Esophagus squamous epithelium (tissue), 5 donors: ENCODE measurements around the gene TSPAN31. TPM values are rescaled to one million over a fixed set of nuclear protein-coding genes. Genes with fewer than 3 reads are reported as not detected.

Experiments used
- DNase-seq: peaks from one replicate; lab custom pipeline; 2025; lab: John Stamatoyannopoulos, UW
- H3K27ac ChIP-seq, 4 donors: fragments of 200-600 bp; sonication (generic); one replicate each; pipeline ENCODE4 v1.5.1; 2016 to 2019; ENCODE audit warnings: mild to moderate bottlenecking in 1 of 4
- H3K27me3 ChIP-seq, 4 donors: fragments of 200-600 bp; sonication (generic); 1 replicate in 3 of 4; 2 replicates in 1 of 4; pipeline versions ENCODE4 v1.5.1 to v1.6.0; 2017 to 2021; ENCODE audit warnings: antibody characterized with exemption in 1 of 4
- H3K36me3 ChIP-seq, 3 donors: fragments of 200-600 bp; sonication (generic); one replicate each; pipeline ENCODE4 v1.5.1; 2016 to 2019
- H3K4me1 ChIP-seq, 3 donors: fragments of 200-600 bp; sonication (generic); one replicate each; pipeline ENCODE4 v1.5.1; 2017 to 2019
- H3K4me3 ChIP-seq, 4 donors: fragments of 200-600 bp; sonication (generic); 1 replicate in 3 of 4; 2 replicates in 1 of 4; pipeline ENCODE4 v1.5.1; 2016 to 2019; ENCODE audit warnings: mild to moderate bottlenecking in 2 of 4, moderate library complexity in 1 of 4
- H3K9me3 ChIP-seq, 3 donors: fragments of 200-600 bp; sonication (generic); one replicate each; pipeline ENCODE4 v1.5.1; 2016 to 2019
- POLR2A ChIP-seq, 4 donors: fragments of 450-650 bp; IDR thresholded peaks; one replicate each; pipeline ENCODE4 v1.6.1; 2017; ENCODE audit warnings: antibody characterized with exemption in 4 of 4, mild to moderate bottlenecking in 4 of 4, moderate library complexity in 3 of 4
- WGBS, 2 donors: methylation state at CpG; one replicate each; pipeline ENCODE4 v1.1.5; 2018; 5-methylcytosine and 5-hydroxymethylcytosine counted together
- intact Hi-C: fragments of 100-400 bp; cut with DNase I; formaldehyde crosslinking; loops from one replicate; pipeline ENCODE4 v1.15.0; 2022
- total RNA-seq, 4 donors: library from RNA; depleted of rRNA; stranded (reverse); fragments of >200 nt; gene quantifications; one replicate each; pipeline ENCODE4 v1.1.0, GENCODE V29; 2016
- TF ChIP-seq, protein P1 (sequence below), 6 experiments: fragments of 450-650 bp in 4 of 6; fragments of 200-600 bp in 2 of 6; sonication (generic) in 2 of 6; IDR thresholded peaks; one replicate each; pipeline ENCODE4 v1.5.1; 2016 to 2019; ENCODE audit warnings: antibody characterized with exemption in 6 of 6, mild to moderate bottlenecking in 4 of 6, moderate library complexity in 4 of 6
- donor health status: DM: yes; HTN: yes; CAD: no.

TSPAN31 gene
- total RNA-seq, 4 donors from 2014 or later: 37.2 to 62.5 (median 40.2) TPM

DNA sequence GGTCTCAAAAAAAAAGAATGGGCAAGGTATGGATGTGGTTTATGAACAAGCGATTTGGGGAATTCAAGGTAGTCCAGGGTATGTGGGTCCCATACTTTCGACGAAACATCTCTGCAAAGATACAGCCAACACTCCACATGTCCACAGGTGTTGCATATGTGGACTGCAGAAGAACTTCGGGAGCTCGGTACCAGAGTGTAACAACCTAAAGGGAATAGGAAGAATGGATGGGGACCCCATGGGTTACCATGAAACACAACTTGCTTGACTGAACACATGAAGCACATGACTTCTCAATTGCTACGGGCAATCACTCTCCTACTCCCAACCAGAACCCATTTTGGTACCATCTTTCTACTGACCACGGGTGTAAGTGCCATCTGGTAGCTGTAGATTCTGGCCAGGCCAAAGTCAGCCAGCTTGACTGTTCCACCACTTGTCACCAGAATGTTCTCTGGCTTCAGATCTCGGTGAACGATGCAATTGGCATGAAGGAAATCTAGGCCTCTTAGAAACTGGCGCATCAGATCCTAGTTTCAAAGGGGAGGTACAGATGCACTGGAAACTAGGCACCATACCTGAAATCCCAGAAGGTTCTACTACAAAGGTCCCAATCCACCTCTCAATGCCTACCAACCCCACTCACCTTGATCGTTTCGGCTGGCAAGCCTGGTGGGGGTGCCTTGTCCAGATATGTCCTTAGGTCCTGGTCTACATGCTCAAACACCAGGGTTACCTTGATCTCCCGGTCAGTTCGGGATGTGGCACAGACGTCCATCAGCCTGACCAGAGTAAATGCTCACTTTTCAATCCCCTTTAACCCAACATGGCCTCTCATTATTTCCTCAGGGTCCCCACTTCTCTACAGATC is 6.0 kb downstream of the TSPAN31 start:
- Histone ChIP-seq H3K4me3 (peak overlapping the region in 3 of 4 donors; percentile 61 to 96 (median 82)), H3K27me3 (no peaks in the 10 kb centered on the region), H3K4me1 (peaks cover 27 to 50% (median 29%) of the 10 kb centered on the region in 3 donors), H3K9me3 (no peaks in the 10 kb centered on the region), H3K36me3 (peaks cover 7 to 46% (median 18%) of the 10 kb centered on the region in 3 donors), H3K27ac (peak overlapping the region; percentile 84 to 92 (median 90))
- TF ChIP-seq POLR2A (IDR thresholded peaks at IDR 0.05): no peak
- TF ChIP-seq, protein P1, sequence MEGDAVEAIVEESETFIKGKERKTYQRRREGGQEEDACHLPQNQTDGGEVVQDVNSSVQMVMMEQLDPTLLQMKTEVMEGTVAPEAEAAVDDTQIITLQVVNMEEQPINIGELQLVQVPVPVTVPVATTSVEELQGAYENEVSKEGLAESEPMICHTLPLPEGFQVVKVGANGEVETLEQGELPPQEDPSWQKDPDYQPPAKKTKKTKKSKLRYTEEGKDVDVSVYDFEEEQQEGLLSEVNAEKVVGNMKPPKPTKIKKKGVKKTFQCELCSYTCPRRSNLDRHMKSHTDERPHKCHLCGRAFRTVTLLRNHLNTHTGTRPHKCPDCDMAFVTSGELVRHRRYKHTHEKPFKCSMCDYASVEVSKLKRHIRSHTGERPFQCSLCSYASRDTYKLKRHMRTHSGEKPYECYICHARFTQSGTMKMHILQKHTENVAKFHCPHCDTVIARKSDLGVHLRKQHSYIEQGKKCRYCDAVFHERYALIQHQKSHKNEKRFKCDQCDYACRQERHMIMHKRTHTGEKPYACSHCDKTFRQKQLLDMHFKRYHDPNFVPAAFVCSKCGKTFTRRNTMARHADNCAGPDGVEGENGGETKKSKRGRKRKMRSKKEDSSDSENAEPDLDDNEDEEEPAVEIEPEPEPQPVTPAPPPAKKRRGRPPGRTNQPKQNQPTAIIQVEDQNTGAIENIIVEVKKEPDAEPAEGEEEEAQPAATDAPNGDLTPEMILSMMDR (IDR thresholded peaks at IDR 0.05): no peak
- WGBS, 2 donors: 74 to 76% methylated on average over 15 of the region's 15 CpGs
- DNase-seq: no peak
- intact Hi-C loops: no loop called here

DNA sequence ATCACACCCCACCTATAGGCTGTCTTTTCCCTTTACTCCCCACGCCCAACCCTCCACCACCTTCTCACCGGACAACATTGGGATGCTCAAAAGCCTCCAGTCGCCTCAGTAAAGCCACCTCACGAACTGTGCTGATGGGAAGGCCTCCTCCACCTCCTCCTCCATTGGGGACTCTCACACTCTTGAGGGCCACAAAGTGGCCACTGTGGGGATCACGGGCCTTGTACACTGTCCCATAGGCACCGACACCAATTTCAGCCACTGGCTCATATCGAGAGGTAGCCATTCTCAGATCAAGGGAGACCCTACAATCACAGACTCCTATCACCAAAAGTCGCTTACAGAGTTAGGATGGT is 6.6 kb downstream of the TSPAN31 start:
- no peaks in the 10 kb centered on the region for H3K27me3 ChIP-seq
- TF ChIP-seq, protein P1 (IDR thresholded peaks at IDR 0.05): no peak
- TF ChIP-seq POLR2A (IDR thresholded peaks at IDR 0.05): no peak
- H3K27ac ChIP-seq: peak overlapping the region; percentile 84 to 92 (median 90)
- H3K36me3 ChIP-seq: peaks cover 7 to 44% (median 18%) of the 10 kb centered on the region in 3 donors
- WGBS, 2 donors: 2 to 11% methylated on average over 5 to 8 of the region's 8 CpGs
- no peaks in the 10 kb centered on the region for H3K9me3 ChIP-seq
- intact Hi-C loops: no loop called here
- H3K4me3 ChIP-seq: peak overlapping the region; percentile 61 to 96 (median 72)
- peaks cover 30 to 51% (median 31%) of the 10 kb centered on the region in 3 donors for H3K4me1 ChIP-seq
- DNase-seq: no peak

DNA sequence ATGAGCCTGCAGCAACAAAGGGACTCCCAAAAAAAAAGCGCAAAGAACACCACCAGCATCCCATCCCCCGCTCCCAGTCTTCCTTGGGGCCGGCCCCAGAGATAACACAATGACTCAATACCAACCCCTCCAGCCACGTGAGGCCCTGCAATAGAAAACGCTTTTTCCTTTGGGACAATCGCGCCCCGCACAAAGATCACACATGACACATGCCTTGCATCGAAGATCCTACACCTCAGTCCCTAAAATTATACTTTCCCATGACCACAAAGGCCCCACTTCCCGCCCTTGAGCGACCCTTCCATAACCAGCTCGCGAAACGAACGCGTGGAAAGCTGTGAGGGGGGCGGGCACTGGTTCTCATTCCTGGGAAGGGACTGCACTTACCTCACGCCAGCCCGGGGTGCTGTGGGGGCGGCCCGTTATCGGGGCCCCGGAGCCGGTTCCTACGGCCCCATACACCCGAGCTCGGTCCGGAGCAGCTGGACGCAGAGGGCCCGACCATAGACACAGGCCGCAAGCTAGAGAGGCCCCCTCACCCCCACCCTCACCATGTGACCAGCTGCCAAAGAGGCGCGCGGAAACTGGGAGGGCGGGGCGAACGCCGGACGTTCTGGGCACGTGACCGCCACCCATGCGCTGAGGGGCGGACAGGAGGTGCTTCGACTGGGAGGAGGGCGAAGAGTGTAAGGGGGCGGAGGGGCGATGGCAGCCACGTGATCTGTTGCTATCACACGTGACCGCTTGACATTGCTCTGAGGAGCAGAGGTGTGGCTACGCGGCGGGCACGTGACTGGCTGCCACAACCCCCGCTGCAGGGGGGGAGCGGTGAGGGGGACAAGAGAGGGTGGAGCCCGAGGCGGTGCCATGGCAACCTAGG is 7.2 kb downstream of the TSPAN31 start, which contains the start of gene CDK4:
Gene CDK4 (minus strand): TSS at position 523 of the 880 bp plus-strand sequence. CDS start 593 bp downstream, outside the sequence.
- Histone ChIP-seq H3K4me1 (peaks cover 33 to 57% (median 37%) of the 10 kb centered on the region in 3 donors), H3K27ac (peak within 1 kb of the TSS; percentile 84 to 92 (median 90)), H3K4me3 (peak within 1 kb of the TSS; percentile 61 to 96 (median 72)), H3K36me3 (peaks cover 7 to 38% (median 15%) of the 10 kb centered on the region in 3 donors), H3K27me3 (no peaks in the 10 kb centered on the region), H3K9me3 (no peaks in the 10 kb centered on the region)
- TF ChIP-seq, protein P1 (IDR thresholded peaks at IDR 0.05): peak in 2 of 6 experiments; percentile 3 to 35
- TF ChIP-seq POLR2A (IDR thresholded peaks at IDR 0.05): peak in 3 of 4 donors; percentile 58 to 78 (median 65)
- intact Hi-C loops: no loop called here
- peak; percentile 99 for DNase-seq
- 0% methylated on average over 17 to 20 of the region's 58 CpGs for WGBS, 2 donors

DNA sequence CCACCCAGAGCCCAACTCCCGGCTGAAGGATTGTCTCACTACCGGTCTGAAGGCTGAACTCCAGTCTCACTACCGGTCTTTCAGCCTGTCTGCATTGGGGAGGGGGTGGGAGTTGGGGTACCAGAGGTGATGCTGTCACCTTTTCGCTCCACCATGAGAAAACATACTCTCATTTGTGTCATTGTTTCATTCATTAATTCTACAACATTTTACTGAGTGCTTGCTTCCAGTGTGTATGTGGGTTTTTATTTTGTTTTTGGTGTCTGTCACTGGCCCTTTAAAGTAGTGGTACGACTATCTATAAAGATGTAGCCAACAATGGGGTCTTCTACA is 7.8 kb downstream of the TSPAN31 start:
- peaks cover 33 to 59% (median 37%) of the 10 kb centered on the region in 3 donors for H3K4me1 ChIP-seq
- intact Hi-C loops: no loop called here
- WGBS, 2 donors: 0% methylated on average over 5 of the region's 5 CpGs

More for the DNA sequence above, 7.8 kb downstream of the TSPAN31 start:
- peak overlapping the region; percentile 61 to 96 (median 72) for H3K4me3 ChIP-seq
- peak overlapping the region; percentile 41 to 92 (median 90) for H3K27ac ChIP-seq
- no peaks in the 10 kb centered on the region for H3K27me3 ChIP-seq
- TF ChIP-seq POLR2A (IDR thresholded peaks at IDR 0.05): no peak
- TF ChIP-seq, protein P1 (IDR thresholded peaks at IDR 0.05): no peak
- peaks cover 7 to 34% (median 10%) of the 10 kb centered on the region in 3 donors for H3K36me3 ChIP-seq
- H3K9me3 ChIP-seq: no peaks in the 10 kb centered on the region
- DNase-seq: no peak
